ENCODE measurements around the gene FADS1.

Gene FADS1

DNA sequence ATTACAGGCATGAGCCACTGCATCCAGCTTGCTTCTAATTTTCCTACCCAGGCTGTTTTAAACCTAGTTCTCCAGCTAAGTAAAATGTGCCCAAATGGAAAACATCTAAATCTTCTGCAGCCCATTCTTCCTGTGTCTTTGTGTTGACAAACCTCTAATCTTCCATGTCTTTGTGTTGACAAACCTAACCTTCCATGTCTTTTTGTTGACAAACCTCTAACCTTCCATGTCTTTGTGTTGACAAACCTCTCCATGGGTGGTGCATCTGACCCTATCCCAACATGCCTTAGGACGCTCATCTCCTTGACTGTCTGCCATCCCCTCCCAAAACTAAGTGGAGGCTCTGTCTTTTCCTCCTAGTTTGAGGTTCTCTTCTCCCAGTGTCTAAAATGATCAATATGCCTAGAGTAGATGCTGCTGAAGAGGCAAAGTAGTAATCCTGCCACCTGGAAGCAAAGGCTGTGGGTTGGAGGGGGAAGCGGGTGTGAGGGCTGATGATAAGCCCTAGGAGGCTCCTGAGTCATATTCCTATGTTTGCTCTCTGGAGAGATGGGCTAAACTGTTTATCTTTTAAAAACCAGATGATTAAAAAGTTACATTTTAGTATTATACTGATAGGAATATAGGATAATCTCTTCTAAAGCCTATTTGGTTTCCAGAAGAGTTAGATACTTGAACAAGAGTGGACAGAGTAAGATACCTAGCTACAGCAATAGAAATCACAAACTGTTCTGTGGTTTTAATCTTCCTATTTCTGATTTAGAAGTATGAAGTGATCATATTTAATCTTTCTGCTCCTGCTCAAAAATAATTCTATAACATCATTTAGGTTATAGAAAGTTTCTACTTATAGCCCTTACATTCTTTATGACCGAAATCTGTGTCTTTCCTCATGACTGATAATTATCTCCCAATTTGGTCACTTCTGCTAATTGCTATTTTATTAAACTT is 16.2 kb downstream of the FADS1 start:
- no peak for FAIRE-seq
- TF ChIP-seq TAF1 (IDR thresholded peaks at IDR 0.05; ENCODE audit: borderline replicate concordance, low read depth, low read length) (no peak), POLR2AphosphoS5 (IDR thresholded peaks at IDR 0.05; ENCODE audit: low read depth, low read length) (no peak), POLR2A (IDR thresholded peaks at IDR 0.05; ENCODE audit: low read depth, low read length) (no peak; the same call in 1 of the 2 replicates)

GRCh38 chr11:61799665-61800284 is 17.0 kb downstream of the FADS1 start:
- TF ChIP-seq TAF1 (IDR thresholded peaks at IDR 0.05; ENCODE audit: borderline replicate concordance, low read depth, low read length) (no peak), POLR2A (IDR thresholded peaks at IDR 0.05; ENCODE audit: low read depth, low read length) (peak; percentile 17; the same call in 1 of the 2 replicates)
- FAIRE-seq (no peak), DNase-seq (ENCODE audit: insufficient read length) (no peak)

More for the DNA sequence above, 16.2 kb downstream of the FADS1 start:
- no peak for DNase-seq (ENCODE audit: insufficient read length)

DNA sequence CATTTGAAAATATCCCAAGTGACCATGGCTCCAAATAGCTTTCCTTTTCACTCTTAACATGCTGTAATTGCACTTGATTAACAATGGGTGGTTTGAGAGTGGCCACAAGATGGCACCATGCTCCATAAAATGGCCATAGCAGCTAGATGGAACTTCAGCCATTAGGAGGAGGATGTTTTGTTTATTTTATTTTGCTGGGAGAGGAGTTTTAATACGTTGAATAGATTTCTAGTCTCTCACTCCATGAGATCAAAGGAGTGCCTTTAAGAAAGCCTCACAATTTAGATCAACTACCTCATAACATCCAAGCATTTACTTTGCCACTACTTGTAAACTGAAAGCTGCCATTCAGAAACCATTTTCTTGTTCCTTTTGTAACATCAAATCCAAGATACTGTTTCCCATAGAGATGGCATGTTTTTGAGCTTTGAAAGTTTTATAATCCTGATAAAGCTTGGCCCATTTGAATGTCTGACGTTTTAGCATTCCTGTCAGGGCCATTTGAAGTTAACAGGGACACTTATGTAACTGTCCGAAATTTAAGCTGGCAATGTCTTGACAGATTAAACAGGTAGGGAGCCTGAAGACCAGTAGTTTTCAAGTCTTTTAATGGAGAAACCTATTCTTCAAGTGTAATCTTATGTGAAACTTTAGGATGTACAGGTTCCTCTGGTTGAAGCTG is 19.4 kb downstream of the FADS1 start:
- FAIRE-seq (peak; percentile 78), DNase-seq (ENCODE audit: insufficient read length) (no peak)
- TF ChIP-seq POLR2A (IDR thresholded peaks at IDR 0.05; ENCODE audit: low read depth, low read length) (no peak), TAF1 (IDR thresholded peaks at IDR 0.05; ENCODE audit: borderline replicate concordance, low read depth, low read length) (no peak), POLR2AphosphoS5 (IDR thresholded peaks at IDR 0.05; ENCODE audit: low read depth, low read length) (no peak)

DNA sequence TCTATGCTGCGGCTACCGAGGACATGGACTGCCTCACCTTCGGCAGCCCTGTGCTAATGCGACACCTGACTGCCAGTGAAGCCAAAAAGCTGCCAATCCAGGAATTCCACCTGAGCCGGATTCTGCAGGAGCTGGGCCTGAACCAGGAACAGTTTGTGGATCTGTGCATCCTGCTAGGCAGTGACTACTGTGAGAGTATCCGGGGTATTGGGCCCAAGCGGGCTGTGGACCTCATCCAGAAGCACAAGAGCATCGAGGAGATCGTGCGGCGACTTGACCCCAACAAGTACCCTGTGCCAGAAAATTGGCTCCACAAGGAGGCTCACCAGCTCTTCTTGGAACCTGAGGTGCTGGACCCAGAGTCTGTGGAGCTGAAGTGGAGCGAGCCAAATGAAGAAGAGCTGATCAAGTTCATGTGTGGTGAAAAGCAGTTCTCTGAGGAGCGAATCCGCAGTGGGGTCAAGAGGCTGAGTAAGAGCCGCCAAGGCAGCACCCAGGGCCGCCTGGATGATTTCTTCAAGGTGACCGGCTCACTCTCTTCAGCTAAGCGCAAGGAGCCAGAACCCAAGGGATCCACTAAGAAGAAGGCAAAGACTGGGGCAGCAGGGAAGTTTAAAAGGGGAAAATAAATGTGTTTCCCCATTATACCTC is 20.8 kb downstream of the FADS1 start:
- TF ChIP-seq POLR2AphosphoS5 (IDR thresholded peaks at IDR 0.05; ENCODE audit: low read depth, low read length), result peak; percentile 20; the same call in 1 of the 2 replicates
- no peak for TF ChIP-seq POLR2A (IDR thresholded peaks at IDR 0.05; ENCODE audit: low read depth, low read length)
- FAIRE-seq (no peak), DNase-seq (ENCODE audit: insufficient read length) (no peak)

- TF ChIP-seq POLR2AphosphoS5 (IDR thresholded peaks at IDR 0.05; ENCODE audit: low read depth, low read length) (no peak), POLR2A (IDR thresholded peaks at IDR 0.05; ENCODE audit: low read depth, low read length) (no peak), TAF1 (IDR thresholded peaks at IDR 0.05; ENCODE audit: borderline replicate concordance, low read depth, low read length) (no peak)
- no peak for FAIRE-seq
- DNase-seq (ENCODE audit: insufficient read length), result no peak
Observed at GRCh38 chr11:61795459-61795858, 21.3 kb downstream of the FADS1 start.

DNA sequence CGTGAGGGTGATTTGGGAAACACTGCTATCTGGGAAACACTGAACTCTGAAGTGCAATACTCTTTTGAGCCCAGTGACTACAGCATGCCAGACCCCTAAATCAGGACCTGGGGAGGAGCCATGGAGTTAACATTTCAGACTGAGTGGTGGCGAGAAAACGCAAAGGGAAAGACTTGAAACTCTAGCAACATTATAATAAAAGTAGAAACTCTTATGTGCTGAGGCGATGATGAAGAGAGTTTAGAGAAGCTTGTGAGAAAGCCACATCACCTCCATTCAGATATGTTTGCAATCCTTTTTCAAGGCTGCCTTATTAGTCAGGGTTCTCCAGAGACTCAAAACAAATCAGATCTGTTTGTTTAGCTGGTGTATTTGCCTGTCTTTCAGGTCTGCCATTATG is 22.2 kb downstream of the FADS1 start:
- DNase-seq (ENCODE audit: insufficient read length), result no peak
- FAIRE-seq, result no peak

GRCh38 chr11:61793829-61794204 is 23.0 kb downstream of the FADS1 start:
- TF ChIP-seq POLR2AphosphoS5 (IDR thresholded peaks at IDR 0.05; ENCODE audit: low read depth, low read length) (no peak), POLR2A (IDR thresholded peaks at IDR 0.05; ENCODE audit: low read depth, low read length) (no peak), TAF1 (IDR thresholded peaks at IDR 0.05; ENCODE audit: borderline replicate concordance, low read depth, low read length) (no peak)
- DNase-seq (ENCODE audit: insufficient read length) (no peak), FAIRE-seq (no peak)

More for the DNA sequence above, 22.2 kb downstream of the FADS1 start:
- TF ChIP-seq POLR2AphosphoS5 (IDR thresholded peaks at IDR 0.05; ENCODE audit: low read depth, low read length), result no peak
- no peak for TF ChIP-seq POLR2A (IDR thresholded peaks at IDR 0.05; ENCODE audit: low read depth, low read length)
- TF ChIP-seq TAF1 (IDR thresholded peaks at IDR 0.05; ENCODE audit: borderline replicate concordance, low read depth, low read length), result no peak

DNA sequence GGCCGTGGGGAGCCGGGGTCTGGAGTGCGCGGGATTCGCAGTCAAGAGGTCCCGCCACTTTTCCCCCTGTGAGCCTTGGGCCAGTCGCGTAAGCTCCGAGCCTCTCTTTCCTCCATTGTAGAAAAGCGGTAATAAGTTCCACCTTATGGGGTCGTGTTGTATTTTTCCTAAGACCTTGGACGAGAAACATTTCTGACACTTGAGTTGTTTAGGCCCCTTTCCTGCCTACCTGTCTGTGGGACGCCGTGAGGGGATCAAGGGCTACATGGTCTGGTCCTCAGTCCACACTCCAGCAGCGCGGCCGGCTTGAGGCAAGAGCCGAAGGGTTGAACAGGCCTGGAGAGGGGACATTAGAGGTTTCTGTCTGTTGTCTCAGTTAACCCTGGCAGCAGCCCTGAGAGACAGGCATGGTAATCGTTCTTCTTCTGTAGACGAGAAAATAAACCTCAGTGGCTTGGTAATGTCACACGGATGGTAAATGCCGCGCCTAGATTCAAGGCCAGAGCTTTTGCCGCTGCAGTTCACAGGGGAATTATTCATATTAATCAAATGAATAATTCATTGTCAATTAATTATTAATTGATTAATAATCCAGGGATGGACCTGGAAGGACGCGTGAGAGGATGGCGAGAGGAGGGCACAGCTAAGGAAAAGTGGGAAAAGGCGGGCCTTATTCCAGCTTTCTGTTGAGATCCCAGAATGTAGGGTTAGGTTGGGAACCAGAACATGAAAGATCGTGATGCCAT is 23.5 kb downstream of the FADS1 start:
- DNase-seq (ENCODE audit: insufficient read length) (no peak), FAIRE-seq (no peak)
- TF ChIP-seq TAF1 (IDR thresholded peaks at IDR 0.05; ENCODE audit: borderline replicate concordance, low read depth, low read length) (no peak), POLR2AphosphoS5 (IDR thresholded peaks at IDR 0.05; ENCODE audit: low read depth, low read length) (no peak; the same call in 1 of the 2 replicates), POLR2A (IDR thresholded peaks at IDR 0.05; ENCODE audit: low read depth, low read length) (no peak)

- FAIRE-seq, result peak; percentile 89
- peak; percentile 94 for DNase-seq (ENCODE audit: insufficient read length)
- TF ChIP-seq TAF1 (IDR thresholded peaks at IDR 0.05; ENCODE audit: borderline replicate concordance, low read depth, low read length) (peak; percentile 92), POLR2AphosphoS5 (IDR thresholded peaks at IDR 0.05; ENCODE audit: low read depth, low read length) (peak; percentile 96), POLR2A (IDR thresholded peaks at IDR 0.05; ENCODE audit: low read depth, low read length) (peak; percentile 94)
Observed at GRCh38 chr11:61792310-61793082, 24.3 kb downstream of the FADS1 start, which contains the start of the genes FEN1 and TMEM258. TSS of gene FEN1 (plus strand) at chr11:61792911. CDS start at chr11:61795362, 2,451 bp downstream. TSS of gene TMEM258 (minus strand) at chr11:61792599. CDS start at chr11:61792558, 41 bp downstream.

Measured in GM12892 (cell line).